Raji (cell line): ENCODE data around the gene INO80E.

Experiments
- POLR2A ChIP-seq: IDR thresholded peaks from 2 replicates; pipeline ENCODE4 v1.6.1; 2011; ENCODE audit warnings: low read depth, low read length, control low read depth; ENCODE audit not compliant: insufficient read depth

INO80E gene

DNA sequence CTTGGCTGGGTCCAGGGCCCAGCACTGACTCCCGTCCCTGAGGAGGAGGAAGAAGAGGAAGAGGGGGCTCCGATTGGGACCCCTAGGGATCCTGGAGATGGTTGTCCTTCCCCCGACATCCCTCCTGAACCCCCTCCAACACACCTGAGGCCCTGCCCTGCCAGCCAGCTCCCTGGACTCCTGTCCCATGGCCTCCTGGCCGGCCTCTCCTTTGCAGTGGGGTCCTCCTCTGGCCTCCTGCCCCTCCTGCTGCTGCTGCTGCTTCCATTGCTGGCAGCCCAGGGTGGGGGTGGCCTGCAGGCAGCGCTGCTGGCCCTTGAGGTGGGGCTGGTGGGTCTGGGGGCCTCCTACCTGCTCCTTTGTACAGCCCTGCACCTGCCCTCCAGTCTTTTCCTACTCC lies 9.1 kb upstream of the INO80E start:
- TF ChIP-seq POLR2A: no peak

DNA sequence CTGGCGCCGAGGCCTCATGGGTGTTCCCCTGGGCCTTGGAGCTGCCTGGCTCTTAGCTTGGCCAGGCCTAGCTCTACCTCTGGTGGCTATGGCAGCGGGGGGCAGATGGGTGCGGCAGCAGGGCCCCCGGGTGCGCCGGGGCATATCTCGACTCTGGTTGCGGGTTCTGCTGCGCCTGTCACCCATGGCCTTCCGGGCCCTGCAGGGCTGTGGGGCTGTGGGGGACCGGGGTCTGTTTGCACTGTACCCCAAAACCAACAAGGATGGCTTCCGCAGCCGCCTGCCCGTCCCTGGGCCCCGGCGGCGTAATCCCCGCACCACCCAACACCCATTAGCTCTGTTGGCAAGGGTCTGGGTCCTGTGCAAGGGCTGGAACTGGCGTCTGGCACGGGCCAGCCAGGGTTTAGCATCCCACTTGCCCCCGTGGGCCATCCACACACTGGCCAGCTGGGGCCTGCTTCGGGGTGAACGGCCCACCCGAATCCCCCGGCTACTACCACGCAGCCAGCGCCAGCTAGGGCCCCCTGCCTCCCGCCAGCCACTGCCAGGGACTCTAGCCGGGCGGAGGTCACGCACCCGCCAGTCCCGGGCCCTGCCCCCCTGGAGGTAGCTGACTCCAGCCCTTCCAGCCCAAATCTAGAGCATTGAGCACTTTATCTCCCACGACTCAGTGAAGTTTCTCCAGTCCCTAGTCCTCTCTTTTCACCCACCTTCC lies 8.5 kb upstream of the INO80E start:
- no peak for TF ChIP-seq POLR2A

DNA sequence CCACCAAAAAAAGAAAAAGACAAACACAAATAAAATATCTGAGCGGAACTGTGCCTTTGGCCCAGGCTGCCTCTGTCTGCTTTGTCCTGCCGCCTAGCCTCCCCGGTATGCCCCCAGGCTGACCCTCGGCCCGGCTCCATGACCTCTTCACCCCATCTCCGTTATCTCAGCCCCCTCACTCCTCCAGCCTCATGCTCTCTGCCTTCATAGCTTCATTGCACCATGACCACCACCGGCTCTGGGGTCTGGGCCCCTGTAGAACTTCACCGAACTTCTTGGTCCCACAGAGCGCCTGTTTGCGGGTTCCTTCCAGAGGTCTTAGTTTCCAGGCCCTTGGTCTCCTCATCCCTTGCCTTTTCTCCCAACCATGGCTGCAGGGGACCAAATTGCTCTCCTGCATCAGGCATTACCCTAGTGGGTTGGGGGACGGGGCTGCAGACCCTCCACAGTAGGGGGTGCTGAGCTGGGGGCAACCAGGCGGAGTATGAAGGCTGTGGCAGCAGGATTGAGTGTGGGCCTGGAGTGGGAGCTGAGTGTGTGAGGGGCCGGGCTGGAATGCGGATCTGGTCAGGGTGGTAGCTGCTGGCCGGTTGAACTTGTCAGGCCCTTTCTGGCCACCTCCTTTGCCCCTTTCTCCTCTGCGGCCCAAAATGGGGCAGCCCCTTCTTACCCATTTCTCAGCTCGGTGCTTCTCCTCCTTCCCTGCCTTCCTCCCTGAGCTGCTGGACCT lies 7.5 kb upstream of the INO80E start:
- TF ChIP-seq POLR2A: no peak

DNA sequence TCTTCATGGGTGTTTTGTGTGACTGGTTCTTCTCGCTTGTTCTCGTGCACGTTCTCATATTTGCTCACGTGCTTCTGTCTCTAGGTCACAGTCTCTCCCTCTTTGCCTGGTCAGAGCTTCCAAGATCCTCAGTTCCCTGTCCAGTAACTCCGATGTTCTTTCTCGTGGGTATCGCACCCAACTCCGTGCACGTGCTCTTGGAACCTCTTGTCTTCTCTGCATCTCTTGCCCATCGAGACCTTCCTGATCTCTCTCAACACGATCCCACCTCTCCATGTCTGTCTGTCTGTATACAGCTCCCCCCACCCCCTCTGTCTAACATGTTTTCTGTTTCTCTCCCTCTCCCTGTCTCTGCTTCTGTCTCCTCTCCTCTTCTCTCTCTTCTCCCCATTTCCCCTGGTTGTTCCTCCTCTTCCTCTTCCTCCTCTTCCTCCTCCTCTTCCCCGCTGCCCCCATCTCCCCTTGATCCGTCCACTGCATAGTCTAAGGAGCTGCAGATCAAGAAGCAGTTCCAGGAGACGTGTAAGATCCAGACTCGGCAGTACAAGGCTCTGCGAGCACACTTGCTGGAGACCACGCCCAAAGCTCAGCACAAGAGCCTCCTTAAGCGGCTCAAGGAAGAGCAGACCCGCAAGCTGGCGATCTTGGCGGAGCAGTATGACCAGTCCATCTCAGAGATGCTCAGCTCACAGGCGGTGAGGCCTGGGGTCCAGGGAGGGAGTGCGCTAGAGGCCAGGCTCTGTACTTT lies 6.8 kb upstream of the INO80E start:
- TF ChIP-seq POLR2A: no peak

DNA sequence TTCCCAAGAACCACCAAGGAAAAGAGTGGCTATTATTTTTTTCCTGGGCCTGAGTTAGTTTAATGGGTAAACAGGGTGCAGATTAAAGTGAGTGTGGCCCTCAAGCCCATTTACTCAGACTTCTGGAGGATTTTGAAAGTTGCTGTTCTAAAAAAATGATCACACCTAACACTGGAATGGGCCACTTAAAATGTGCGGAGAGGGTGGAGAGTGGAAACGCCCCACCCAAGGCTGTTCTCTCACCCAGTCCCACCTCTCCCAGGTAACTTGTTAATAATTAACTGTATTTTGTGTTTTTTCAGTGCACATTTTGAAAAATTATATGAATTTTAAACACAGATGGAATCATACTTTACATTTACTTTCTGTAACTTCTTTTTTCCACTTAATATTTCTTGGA lies 6.0 kb upstream of the INO80E start:
- TF ChIP-seq POLR2A: no peak

DNA sequence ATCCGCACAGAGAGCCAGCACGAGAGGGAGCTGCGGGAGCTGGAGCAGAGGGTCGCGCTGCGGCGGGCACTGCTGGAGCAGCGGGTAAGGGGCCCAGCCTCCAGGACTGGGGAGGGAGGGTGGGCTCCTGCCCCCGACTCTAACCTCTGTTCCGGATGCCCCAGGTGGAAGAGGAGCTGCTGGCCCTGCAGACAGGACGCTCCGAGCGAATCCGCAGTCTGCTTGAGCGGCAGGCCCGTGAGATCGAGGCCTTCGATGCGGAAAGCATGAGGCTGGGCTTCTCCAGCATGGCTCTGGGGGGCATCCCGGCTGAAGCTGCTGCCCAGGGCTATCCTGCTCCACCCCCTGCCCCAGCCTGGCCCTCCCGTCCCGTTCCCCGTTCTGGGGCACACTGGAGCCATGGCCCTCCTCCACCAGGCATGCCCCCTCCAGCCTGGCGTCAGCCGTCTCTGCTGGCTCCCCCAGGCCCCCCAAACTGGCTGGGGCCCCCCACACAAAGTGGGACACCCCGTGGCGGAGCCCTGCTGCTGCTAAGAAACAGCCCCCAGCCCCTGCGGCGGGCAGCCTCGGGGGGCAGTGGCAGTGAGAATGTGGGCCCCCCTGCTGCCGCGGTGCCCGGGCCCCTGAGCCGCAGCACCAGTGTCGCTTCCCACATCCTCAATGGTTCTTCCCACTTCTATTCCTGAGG lies 5.0 kb upstream of the INO80E start:
- TF ChIP-seq POLR2A: no peak

DNA sequence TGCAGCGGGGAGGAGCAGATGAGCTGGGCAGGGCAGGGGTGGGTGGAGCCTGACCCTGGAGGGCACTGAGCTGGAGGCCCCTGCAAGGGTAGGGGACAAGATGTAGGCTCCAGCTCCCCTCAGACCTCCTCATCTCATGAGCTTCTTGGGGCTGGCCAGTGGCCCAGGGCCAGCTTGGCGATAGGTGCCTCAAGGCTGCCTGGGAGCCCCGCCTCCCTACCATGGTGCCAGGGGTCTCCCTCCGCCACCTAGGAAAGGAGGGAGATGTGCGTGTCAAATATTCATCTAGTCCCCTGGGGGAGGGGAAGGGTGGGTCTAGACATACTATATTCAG lies 4.5 kb upstream of the INO80E start:
- no peak for TF ChIP-seq POLR2A

DNA sequence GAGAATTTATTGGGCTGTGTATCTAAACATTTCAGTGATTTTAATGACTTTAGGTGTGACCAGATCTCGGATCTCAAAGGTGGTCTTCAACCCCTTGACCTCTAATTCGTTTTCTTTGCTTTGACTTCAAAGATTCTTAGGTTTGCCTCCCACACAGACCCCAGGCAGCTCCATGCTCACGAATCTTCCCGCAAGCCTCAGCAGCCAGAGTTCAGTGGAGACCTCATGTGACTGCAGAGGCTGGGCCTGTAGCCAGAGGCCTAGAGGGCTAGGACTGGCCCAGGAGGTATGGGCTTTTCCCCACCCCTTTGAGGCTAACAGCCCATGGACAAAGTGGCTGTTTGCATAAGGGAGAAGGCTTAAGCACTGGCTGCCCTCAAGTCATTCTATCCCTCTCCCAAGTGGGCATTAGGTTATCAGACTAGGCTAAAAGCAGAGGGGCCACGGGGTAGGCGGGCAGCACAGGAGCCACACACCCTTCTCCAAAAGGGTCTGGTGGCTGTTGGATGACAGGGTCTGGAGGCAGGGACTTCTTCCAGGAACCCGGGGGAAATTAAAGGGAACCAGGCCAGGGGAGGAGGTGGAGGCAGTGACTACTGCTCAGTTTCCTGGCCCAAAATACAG lies 3.6 kb upstream of the INO80E start:
- no peak for TF ChIP-seq POLR2A

DNA sequence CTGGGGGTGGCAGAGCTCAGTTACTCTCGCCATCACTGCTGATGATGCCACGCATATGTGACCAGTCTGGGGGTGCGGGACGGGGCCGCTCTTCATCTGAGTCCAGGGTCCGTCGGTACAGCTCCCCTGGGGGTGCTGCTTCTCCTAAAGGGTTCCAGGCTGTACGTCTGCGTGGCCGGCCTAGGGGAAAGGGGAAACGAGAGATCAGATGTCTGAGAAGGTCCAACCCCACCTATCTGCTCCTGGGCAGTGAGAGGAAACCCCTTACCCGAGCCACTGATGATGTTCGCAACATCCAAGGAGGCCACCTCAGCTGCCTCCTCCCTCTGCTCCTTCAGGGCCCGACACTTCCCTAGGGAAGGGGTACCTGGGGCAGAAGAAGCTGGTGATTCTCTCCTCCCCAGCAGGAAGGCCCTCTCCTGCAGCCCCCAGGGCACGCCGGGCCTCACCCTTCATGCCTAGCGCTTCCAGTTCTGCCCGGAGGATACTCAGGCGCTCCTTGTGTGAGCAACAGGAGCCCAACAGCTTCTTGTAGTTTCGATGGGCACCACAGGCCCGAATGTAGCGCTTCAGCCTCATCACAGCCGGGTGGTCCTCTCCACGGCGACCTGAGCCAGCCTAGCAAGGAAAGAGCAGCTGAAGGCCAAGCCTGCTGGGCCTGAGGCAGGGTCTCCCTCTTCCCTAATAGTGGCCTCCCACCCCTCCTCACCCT lies 2.7 kb upstream of the INO80E start:
- no peak for TF ChIP-seq POLR2A

DNA sequence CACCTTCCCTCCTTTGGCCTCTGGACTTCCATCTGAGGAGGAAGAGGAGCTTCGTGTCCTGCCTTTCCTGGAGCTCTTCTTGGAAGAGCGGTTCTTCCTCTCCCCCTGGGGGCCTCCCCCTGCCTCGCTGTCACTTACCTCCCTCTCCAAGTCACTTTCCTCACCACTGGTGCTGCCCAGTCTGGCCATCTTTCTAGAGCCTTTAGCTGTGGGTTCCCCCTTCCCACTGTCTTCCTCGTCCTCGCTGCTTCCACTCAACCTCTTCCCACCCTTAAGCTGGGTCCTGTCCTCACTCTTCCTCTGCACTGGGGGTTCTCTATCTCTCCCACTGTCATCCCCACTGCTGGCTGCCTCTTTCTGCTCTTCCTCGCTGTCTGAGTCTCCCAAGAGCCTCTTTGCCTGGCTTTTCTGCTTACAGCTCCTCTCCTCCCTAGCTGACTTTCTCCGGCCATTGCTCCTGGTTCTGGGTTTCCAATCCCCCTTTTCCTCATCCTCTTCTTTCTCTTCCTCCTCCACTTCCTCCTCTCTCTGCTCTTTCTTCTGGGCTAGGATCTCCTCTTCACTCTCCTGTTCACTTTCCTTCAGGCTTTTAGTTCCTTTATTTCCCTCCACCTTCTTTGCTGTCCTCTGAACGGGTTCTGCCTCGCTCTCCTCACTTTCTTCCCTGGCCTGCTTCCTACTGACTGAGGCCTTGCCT lies 2.0 kb upstream of the INO80E start:
- TF ChIP-seq POLR2A: no peak

DNA sequence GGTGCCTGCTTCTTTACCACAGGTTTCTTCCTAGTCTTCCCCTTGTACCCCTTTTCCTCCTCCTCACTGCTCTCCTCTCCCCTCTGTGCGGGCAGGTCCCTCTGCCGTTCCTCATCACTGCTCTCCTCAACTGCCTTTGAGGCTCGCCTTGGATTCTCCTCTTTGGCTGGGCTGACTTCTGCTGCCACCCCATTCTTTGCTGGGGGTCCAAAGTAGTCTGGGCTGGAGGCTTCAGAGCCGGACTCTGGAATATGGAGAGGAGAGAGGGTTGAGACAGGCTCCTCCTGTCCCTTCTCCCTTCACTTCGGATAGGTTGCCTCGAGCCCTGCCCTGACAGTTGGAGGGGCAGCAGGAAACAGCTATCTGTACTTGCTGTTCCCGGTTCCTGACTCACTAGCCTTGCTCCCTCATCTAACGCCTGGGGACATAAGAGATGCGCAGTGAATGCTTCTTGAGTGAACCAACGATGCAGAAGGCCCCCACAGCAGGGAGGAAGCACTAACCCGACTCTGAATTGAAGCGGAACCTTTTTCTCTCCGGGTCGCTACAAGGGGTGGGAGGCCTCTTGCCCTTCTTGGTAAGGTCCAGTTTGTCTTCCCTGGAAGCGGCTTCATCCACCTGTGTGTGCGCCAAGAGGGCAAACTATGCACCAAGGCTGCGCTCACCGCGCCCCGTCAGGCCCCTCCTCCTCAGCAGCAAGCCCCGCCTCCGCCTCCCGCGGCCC lies 1.3 kb upstream of the INO80E start:
- no peak for TF ChIP-seq POLR2A

DNA sequence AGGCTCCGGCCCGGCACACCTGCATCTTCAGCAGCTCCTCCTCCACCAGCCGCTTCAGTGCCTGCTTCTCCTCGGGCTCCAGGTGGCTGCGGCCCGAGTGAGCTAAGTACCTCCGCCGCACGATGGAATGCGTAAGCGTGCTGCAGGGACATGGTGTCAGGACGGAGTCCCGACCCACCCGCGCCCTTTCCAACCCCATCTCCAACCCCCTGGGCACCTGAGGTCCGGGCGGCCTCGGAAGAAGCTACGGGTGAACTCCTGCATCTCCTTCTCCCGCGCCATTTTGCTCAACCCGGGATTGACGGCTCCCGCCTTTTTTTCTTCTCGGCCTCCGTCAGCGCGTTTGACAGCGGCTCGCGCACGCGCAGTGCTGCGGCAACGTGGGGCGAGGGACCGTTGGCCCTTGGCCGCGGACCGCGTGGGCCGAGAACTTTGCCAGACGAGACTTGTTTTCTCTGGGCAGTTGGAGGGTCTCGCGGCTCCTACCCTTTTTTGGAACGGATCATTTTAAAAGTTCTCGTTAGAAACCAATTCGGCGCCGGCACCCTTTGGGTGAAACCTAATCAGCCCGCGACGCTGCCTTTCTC lies 624 bp upstream of the INO80E start, which contains the start of gene HIRIP3:
Gene HIRIP3 (minus strand): TSS at position 294 of the 587 bp plus-strand sequence. CDS start 12 bp downstream, at position 282.
- TF ChIP-seq POLR2A: peak; percentile 88

DNA sequence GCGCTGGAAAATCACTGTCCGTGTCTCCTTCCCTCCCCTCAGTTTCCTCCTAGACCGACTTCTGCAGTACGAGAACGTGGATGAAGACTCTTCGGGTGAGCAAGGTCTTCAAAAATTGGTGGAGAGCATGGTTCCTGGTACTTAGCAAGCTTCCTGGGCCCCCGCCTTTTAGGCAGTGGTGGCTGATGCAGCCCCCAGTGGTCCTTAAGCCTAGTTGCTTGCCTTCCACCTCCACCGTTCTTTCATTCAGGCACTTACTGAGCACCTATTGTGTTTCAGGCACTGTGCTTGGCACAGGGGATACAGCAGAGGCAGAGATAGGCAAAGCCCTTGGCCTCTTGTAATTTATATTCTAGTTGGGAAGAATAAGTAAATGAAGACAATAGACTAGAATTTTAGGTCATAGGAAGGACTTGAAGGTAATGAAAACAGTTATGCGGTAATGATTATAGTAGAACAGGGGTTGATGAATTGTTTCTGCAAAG lies 767 bp downstream of the INO80E start:
- no peak for TF ChIP-seq POLR2A
